HG03135 (cell line): Measurements from ENCODE around the gene MYO9A.
"Not testable (repeated sequence)": the region's sequence is repeated elsewhere in the genome, so short reads cannot be mapped to it uniquely, and the experiment has no call there.

Source experiments
- ATAC-seq: cut with Tn5 transposase; IDR thresholded peaks from one replicate; pipeline ENCODE4 v1.9.1; 2021; ENCODE audit warnings: mild to moderate bottlenecking, moderate library complexity; ENCODE audit not compliant: unreplicated experiment

Gene MYO9A

DNA sequence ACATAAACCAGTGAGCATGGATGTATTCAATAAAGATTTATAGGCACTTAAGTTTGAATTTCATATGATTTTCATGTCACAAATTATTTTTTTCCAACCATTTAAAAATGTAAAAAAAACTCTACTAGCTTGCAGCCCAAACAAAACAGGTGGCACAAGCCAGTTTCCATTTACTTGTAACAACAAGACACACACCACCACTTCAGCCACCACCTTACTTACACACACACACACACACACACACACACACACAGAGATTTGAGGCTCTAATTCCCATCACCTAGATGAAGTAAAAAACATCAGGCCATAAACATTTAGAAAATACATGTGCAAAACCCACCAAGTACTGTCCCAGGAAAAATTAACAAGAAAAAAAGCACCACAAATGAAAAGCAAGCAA is 25.3 kb downstream of the MYO9A start:
- no peak for ATAC-seq

DNA sequence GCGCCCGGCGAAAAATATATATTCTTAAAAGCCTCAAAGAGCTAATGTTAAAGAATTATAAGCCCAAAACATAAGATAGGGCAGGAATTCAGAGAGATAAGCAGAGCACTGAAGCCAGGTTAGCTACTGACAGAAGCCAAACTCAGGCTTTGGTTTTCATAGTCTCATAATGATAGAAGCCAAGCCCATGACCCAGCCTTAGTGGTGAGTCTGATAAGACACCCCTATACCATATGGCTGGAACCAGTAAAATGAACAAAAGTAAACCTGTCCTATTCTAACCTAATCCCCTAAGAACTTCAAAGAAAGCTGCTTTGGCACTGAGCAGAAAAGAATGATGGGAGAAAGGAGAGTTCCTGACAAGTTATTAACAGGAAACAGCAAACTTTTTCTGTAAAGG is 25.9 kb downstream of the MYO9A start:
- ATAC-seq = no peak

DNA sequence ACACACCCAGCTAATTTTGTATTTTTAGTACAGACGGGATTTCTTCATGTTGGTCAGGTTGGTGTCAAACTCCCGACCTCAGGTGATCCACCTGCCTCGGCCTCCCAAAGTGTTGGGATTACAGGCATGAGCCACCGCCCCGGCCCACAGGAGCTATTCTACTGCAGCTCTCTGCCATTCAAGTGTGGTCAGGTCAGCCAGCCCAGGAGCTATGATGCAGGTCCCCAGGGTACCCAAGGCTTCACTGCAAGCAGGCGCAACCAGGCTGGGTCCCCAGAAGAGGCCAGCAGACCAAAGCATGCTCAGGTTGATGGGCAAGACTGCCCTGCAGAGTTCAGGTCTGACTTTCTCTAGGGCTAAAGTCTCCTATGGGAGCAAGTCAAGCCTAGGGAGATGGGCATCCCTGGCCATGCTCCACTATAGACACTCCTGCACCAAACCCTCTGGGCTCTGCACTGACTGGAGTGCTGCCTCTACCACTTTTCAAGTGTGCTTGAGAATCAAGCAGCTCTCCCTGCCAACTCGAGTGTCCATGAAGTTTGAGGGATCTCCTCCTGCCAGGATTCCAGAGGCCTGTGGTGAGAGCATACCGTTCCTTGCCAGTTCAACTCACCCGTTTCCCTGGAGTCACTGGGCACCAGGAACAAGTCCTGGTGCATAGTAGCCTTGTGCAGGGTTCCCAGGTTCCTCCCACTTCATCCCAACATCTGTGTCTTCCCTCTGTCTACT is 30.9 kb downstream of the MYO9A start:
- no peak for ATAC-seq

DNA sequence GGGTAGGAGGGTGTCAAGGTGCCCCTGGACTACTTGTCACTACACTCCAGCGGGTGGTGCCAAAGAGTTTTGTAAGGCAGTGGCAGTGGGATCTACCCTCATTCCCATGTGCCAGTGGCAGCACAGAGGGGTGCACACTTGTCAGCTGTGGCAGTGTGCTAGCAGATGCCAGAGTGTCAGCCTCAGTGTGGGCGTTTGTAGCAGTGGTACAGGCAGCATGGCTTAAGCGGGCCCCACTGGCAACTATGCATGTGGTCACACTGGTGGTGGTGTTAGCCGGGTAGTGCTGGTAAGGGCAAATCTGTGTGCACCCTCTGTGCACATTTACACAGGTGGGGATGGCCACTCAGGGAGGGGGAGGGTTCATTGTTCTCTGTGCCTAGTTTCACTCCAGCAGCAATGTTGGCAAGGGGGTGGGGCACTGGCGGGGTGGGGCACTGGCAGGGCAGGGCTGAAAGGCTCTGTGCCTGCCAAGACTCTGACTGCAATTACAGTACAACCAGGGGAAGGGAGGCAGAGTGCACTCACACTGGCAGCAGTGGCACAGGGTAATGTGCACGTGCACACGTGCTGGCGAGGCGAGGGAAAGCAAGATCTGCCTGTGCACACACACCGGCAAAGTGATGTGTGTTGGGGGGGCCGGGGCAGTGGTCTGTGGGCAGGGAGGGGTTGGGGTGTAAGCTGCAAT is 31.8 kb downstream of the MYO9A start:
- ATAC-seq = no peak

DNA sequence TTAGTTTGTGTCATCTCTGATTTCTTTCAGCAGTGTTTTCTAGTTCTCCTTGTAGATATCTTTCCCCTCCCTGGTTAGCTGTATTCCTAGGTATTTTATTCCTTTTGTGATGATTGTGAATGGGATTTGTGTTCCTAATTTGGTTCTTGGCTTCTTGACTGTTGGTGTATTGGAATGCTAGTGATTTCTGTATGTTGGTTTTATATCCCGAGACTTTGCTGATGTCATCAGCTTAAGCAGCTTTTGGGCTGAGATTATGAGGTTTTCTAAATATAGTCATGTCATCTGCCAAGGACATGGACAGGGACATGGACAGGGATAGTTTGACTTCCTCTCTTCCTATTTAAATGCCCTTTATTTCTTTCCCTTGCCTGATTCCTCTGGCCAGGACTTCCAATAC is 35.8 kb downstream of the MYO9A start:
- ATAC-seq = no peak

DNA sequence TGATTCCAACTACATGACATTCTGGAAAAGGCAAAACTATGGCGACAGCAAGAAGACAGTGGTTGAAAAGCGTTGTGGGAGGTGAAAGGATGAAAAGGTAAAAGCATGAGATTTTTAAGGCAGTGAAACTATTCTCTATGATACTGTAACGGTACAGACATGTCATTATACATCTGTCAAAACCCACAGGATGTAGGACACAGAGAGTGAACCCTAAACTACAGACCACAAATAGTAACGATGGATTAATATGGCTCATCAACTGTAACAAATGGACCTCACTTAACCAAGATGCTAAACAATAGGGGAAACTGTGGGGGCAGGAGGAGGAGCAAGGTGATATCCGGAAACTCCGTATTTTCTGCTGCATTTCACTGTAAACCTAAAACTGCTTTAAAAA is 39.1 kb downstream of the MYO9A start:
- ATAC-seq = peak; percentile 74

DNA sequence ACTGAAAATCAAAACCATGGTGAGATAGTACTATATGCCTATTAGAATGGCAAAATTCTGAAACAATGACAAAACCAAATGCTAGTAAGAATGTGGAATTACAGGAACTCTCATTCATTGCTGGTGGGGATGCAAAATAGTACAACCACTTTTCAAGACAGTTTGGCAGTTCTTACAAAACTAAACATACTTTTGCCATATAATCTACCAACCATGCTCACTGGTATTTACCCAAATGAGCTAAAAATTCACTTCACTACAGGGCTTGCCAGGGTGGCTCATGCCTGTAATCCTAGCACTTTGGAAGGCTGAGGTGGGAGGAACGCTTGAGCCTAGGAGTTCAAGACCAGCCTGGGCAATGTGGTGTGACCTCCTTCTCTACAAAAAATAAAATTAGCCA is 40.0 kb downstream of the MYO9A start:
- no peak for ATAC-seq

DNA sequence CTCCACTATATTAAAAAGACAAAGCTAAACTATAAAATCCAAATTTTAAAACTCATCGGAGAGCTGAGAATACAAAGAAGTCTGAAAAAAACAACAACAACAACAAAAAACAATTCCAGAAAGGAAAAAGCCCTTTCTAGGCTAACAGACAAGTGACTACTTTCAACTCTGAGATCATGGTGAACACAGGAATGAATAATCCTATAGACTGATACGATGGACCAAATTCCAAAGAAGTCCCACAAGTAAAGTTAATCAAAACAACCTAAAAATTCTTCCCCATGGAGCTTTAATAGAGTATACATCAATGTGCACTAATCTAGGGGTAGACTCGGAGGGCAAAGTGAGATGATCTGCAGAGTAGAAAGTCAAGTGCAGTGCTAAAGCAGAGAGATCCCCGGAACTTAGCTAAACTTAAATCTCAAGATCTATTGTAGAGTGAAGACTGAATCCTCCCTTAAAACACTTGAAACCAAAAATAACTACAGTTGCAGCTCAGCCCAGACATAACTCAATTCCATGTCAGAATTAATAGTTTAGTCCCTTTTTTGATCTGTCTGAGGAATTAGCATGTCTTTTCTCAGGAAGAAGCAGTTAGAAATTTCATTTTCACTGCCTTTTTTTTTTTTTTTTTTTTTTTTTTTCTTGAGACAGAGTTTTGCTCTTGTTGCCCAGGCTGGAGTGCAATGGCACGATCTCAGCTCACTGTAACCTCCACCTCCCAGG is 43.5 kb downstream of the MYO9A start:
- ATAC-seq = no peak

DNA sequence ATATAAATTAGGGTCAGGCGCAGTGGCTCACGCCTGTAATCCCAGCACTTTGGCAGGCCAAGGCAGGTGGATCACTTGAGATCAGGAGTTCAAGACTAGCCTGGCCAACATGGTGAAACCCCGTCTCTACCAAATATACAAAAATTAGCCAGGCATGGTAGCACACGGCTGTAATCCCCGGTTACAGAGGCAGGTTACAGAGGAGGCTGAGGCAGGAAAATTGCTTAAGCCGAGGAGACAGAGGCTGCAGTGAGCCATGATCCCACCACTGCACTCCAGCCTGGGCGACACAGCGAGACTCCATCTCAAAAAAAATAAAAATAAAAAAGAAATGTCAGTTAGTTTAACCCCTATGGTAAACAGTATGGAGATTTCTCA is 46.5 kb downstream of the MYO9A start:
- ATAC-seq = not testable (repeated sequence)

DNA sequence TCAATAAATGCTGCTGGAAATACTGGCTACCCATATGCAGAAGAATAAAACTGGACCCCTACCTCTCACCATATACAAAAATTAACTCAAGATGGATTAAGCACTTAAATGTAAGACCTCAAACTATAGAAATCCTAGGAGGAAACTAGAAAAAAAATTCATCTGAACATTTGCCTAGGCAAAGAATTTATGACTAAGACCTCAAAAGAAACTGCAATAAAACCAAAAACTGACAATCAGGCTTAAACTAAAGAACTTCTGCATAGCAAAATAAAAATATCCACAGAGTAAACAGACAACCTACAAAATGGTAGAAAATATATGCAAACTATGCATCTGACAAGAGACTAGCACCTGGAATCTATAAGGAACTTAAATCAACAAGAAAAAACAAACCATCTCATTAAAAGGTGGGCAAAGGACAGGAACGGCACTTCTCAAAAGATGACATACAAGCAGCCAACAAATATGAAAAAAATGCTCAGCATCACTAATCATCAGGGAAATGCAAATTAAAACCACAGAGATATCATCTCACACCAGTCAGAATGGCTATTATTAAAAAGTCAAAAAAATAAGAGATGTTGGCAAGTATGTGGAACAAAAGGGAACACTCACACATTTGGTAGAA is 47.0 kb downstream of the MYO9A start:
- no peak for ATAC-seq

DNA sequence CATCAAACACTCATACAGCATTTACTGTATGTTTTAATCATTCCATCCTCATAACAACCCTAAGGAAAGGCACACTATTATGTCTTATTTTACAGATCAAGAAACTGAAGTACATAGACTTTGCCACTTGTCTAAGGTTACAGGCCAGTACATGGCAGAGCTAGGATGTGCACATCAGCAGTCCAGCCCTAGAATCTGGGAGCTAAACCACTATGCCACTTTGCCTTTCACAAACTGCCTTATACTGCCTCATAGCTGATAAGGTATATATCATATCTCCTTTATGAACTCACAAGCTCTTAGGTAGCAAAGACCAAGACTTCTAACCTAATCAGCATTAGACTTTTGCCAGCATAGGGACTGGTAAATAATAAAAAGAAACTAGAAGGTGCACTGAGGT is 49.1 kb downstream of the MYO9A start:
- no peak for ATAC-seq

DNA sequence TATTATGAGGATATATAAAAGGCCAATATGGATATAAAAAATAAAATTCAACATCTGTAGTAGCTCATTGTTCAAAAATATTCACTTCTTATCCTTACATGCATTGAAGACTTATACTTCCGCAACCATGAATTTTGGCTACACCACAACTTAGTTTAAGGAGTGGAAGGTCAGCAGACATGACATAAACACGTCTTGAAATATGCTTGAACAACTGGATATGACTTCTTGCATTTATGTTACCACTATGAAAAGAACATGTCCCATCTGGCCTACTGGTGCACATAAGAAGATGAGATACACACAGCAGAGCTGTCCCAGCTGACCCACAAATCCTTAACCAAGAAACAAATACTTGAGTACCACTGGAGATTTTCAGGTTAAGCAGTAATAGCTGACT is 52.1 kb downstream of the MYO9A start:
- no peak for ATAC-seq

DNA sequence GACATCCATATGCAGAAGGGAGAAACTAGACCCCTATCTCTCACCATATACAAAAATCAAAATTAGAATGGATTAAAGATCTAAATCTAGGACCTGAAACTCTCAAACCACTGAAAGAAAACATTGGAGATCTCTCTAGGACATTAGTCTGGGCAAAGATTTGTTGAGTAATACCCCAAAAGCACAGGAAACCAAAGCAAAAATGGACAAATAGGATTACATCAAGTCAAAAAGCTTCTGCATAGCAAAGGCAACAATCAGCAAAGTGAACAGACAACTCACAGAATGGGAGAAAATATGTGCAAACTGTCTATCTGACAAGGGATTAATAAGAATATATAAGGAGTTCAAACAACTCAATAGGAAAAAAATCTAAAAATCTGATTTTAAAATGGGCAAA is 54.8 kb downstream of the MYO9A start:
- ATAC-seq = no peak

DNA sequence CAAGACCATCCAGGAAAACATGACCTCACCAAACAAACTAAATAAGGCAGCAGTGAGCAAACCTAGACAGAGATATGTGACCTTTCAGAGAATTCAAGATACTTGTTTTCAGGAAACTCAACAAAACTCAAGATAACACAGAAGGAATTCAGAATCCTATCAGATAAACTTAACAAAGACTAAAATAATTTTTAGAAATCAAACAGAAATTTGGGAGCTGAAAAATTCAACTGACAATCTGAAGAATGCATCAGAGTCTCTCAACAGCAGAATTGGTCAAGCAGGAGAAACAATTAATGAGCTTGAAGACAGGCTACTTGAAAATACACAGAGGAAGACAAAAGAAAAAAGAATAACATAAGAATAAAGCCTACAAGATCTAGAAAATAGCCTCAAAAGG is 55.6 kb downstream of the MYO9A start:
- no peak for ATAC-seq

DNA sequence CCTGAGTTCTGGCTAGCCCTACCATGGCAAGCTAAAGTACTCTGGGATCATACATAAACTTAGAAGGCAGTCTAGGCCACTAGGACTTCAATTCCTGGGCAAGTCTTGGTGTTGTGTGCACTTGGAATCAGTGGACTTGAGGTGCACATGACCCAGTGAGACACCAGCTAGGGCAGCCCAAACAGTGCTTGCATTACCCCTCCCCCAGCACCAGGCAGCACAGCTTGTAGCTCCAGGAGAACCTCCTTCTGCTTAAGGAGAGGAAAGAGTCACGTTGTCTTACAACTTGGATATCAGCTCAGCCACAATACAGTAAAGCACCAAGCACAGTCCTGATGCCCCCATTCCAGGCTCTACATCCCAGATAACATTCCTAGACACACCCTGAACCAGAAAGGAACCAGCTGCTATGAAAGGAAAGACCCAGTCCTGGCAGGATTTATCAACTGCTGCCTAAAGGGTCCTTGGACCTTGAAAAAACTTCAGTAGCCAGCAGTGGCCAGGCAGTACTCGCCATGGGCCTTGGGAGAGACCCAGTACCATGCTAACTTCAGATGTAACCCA is 57.2 kb downstream of the MYO9A start:
- ATAC-seq = no peak

DNA sequence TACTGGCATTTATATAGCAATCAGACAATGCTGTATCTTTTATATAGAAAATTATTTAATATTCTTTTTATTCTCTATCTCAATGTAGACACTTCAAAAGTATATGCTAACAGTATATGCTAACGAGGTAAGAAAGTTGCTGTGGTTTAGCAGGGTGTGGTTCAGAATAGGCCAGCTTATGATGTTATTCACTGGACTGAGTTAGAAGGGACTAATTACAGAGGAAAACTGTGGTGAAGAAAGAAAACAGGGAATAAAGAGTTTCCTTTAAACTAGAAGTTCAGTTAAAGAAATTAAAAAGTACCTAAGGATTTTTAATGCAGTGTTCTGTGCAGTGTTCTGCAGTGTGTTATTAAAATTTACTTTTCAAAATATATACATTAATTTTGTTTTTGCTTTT is 59.4 kb downstream of the MYO9A start:
- ATAC-seq = no peak

DNA sequence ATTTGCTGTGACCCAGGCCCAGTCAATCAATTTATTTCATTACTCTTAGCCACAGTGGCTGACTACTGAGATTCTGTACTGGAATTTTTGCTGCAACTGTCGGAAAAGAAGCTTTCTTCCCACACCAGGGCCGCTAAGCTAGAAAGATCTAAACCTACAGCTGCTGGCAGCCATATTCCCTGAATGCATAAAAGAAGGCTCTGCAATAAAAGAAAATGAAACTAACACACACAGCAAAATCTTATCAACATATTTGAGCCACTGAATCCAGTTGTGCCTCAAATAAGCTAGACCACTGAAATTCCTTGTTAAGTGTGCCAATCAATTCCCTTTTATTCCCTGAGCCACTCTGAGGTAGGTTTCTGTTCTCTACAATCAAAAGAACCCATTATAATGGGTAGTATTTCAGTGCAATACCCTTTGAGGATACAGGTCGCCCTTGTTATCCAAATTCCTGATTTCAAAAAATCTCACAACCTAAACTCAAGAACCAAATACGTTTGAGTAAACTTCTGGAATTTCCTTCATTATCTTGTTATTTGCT is 60.3 kb downstream of the MYO9A start:
- no peak for ATAC-seq

DNA sequence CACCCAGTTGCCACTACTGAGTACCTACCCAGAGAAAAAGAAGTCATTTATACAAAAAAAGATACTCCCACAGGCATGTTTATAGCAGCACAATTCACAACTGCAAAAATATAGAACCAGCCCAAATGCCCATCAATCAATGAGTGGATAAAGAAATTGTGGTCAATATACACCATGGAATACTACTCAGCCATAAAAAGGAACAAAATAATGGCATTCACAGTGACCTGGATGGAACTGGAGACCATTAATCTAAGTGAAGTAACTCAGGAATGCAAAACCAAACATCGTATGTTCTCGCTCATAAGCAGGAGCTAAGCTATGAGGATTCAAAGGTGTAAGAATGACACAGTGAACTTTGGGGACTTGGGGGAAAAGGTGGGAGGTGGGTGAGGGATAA is 61.7 kb downstream of the MYO9A start:
- ATAC-seq = not testable (repeated sequence)

DNA sequence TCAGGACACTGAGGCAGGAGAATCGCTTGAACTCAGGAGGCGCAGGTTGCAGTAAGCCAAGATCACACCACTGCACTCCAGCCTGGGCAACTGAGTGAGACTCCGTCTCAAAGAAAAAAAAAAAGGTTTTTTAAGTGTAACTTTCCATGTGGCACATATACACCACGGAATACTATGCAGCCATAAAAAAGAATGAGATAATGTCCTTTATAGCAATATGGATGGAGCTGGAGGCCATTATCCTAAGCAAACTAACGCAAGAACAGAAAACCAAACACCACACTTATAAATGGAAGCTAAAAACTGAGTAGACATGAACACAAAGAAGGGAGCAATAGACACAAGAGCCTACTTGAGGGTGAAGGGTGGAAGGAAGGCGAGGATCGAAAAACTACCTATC is 64.7 kb downstream of the MYO9A start:
- not testable (repeated sequence) for ATAC-seq

DNA sequence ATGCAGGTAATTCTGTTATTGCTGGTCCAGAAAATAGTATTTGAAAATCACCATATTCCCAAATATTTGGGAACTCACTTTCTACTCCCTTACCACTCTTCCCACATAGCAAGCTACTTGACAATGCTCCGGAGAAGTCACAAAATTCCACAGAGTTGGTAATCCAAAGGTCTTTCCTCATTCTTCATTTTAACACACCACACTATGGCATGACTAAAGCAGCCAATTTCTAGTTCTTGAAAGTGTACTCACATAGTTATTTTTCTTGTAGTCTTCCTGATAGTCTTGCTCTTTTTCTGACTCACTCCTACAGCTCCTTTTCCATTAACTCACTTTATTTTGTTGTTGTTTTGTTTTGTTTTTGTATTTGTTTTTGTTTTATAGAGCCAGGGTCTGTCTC is 67.2 kb downstream of the MYO9A start:
- no peak for ATAC-seq

DNA sequence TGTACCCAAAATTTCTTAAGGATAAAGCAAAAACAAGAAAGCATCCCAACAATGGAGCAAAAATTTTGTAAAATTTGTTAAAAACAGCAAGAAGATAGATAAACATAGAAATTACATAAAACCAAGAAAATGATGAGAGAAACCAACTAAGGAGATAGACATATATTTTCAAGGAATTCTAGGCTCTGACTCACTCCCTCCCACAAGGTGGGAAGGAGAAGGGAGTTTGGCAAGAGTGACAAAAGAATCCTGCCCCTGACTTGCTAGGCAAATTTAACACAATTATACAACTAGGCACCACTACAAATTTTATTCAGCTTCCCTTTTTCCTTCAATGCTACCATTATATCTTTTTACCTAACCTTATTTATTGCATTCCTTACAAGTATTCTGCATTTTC is 70.9 kb downstream of the MYO9A start:
- no peak for ATAC-seq
